Measurements from ENCODE around the gene TANC1. TPM values are rescaled to one million over a fixed set of nuclear protein-coding genes. Genes with fewer than 3 reads are reported as not detected.

The TANC1 gene
- total RNA-seq, 6 donors from 2014 or later: 41.6 to 101 (median 75.5) TPM

DNA sequence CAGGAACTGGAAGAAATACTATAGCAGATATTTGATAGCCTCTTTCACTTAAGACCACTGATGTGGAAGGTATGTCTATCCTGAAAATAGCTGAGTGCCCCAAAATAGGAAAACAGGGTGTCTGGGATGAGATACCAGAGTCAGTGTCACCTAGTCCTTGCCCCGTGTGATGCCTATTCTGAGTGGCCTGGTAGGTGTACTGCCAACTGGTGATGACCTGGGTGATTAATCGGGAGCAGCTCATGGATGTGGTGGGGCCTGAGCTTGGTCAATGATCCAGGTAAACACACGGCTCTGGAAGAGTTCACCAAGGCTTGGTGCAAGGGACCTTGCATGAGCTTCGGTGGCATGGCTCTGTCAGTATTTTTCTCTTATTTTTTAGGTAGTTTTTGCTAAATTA, 95.2 kb downstream of the TANC1 start:
- 88 to 94% methylated on average over 4 of the region's 4 CpGs for WGBS, 2 donors

DNA sequence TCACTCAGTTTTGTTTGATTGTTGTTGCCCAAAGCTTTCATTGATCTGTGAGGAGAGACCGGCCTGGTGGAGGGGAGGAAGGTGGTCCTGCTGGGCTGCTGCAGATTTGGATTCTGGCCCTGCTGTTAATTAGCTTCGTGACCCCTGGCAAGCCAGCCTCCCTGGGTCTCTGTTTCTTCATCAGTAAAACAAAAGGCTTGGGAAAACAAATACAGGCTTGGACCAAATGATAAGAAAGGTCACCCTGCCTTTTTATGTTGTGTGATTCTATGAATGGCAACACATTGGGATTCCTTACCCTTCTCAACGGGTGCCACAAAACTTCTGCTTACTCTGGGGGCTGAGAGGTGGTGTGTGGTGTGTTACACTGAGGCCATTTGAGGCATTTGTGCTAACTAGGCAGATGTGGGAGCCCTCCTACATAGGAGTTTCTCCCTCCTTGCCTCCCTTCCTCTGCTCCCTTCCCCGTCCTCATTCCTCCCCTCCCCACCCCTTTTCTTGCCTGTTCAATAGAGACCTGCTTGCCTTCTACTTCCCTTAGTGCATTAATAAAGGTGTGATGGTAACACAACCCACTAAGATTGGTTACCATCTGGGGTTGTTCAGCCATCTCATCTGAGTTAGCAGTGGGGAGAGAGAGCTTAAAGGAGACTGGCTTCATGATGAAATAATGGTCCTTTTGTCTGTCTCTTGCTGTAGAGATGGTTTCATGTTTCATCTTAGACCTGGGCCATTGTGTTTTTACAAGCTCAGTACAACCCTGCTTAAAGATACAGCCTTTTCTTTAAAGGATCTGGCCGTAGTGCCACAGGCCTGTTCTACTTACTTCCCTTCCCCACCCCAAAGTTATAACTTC, 96.2 kb downstream of the TANC1 start:
- DNase-seq: no peak
- TF ChIP-seq, protein P1, sequence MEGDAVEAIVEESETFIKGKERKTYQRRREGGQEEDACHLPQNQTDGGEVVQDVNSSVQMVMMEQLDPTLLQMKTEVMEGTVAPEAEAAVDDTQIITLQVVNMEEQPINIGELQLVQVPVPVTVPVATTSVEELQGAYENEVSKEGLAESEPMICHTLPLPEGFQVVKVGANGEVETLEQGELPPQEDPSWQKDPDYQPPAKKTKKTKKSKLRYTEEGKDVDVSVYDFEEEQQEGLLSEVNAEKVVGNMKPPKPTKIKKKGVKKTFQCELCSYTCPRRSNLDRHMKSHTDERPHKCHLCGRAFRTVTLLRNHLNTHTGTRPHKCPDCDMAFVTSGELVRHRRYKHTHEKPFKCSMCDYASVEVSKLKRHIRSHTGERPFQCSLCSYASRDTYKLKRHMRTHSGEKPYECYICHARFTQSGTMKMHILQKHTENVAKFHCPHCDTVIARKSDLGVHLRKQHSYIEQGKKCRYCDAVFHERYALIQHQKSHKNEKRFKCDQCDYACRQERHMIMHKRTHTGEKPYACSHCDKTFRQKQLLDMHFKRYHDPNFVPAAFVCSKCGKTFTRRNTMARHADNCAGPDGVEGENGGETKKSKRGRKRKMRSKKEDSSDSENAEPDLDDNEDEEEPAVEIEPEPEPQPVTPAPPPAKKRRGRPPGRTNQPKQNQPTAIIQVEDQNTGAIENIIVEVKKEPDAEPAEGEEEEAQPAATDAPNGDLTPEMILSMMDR (IDR thresholded peaks at IDR 0.05): no peak
- TF ChIP-seq POLR2A (IDR thresholded peaks at IDR 0.05) (no peak), POLR2AphosphoS5 (IDR thresholded peaks at IDR 0.05) (no peak), EP300 (IDR thresholded peaks at IDR 0.05) (no peak)
- no peak overlapping the region for H3K4me3 ChIP-seq
- no peaks in the 10 kb centered on the region for H3K27me3 ChIP-seq
- ATAC-seq (ENCODE audit: low FRiP score in 2 of 2): no peak
- H3K4me1 ChIP-seq: peaks cover 9 to 41% (median 23%) of the 10 kb centered on the region in 4 donors
- peaks cover 0 to 8% (median 0%) of the 10 kb centered on the region in 4 donors for H3K36me3 ChIP-seq
- no peaks in the 10 kb centered on the region for H3K9me3 ChIP-seq
- peak overlapping the region in 2 of 4 donors; percentile 35 to 37 for H3K27ac ChIP-seq
- 48 to 54% methylated on average over 5 of the region's 5 CpGs for WGBS, 2 donors

More for the DNA sequence above, 95.2 kb downstream of the TANC1 start:
- DNase-seq: no peak
- no peak overlapping the region for H3K4me3 ChIP-seq
- H3K27ac ChIP-seq: no peak overlapping the region
- no peaks in the 10 kb centered on the region for H3K27me3 ChIP-seq
- peaks cover 0 to 8% (median 0%) of the 10 kb centered on the region in 4 donors for H3K36me3 ChIP-seq
- peaks cover 4 to 39% (median 21%) of the 10 kb centered on the region in 4 donors for H3K4me1 ChIP-seq
- TF ChIP-seq, protein P1 (IDR thresholded peaks at IDR 0.05): no peak
- TF ChIP-seq POLR2A (IDR thresholded peaks at IDR 0.05): no peak
- no peak for TF ChIP-seq EP300 (IDR thresholded peaks at IDR 0.05)
- no peak for TF ChIP-seq POLR2AphosphoS5 (IDR thresholded peaks at IDR 0.05)
- H3K9me3 ChIP-seq: no peaks in the 10 kb centered on the region
- no peak for ATAC-seq (ENCODE audit: low FRiP score in 2 of 2)

GRCh38 chr2:159065313-159065712, 96.9 kb downstream of the TANC1 start:
- no peak overlapping the region for H3K27ac ChIP-seq
- H3K27me3 ChIP-seq: no peaks in the 10 kb centered on the region
- H3K36me3 ChIP-seq: peaks cover 0 to 8% (median 0%) of the 10 kb centered on the region in 4 donors
- no peaks in the 10 kb centered on the region for H3K9me3 ChIP-seq
- 61 to 73% methylated on average over 1 of the region's 1 CpG for WGBS, 2 donors
- H3K4me3 ChIP-seq: no peak overlapping the region
- no peak for TF ChIP-seq POLR2A (IDR thresholded peaks at IDR 0.05)
- TF ChIP-seq, protein P1 (IDR thresholded peaks at IDR 0.05): no peak
- TF ChIP-seq EP300 (IDR thresholded peaks at IDR 0.05): no peak
- TF ChIP-seq POLR2AphosphoS5 (IDR thresholded peaks at IDR 0.05): no peak
- H3K4me1 ChIP-seq: peaks cover 14 to 40% (median 23%) of the 10 kb centered on the region in 4 donors
- no peak for DNase-seq
- ATAC-seq (ENCODE audit: low FRiP score in 2 of 2): no peak

GRCh38 chr2:159065891-159066290, 97.5 kb downstream of the TANC1 start:
- WGBS, 2 donors: 90% methylated on average over 4 of the region's 4 CpGs
- TF ChIP-seq POLR2AphosphoS5 (IDR thresholded peaks at IDR 0.05) (no peak), POLR2A (IDR thresholded peaks at IDR 0.05) (no peak), EP300 (IDR thresholded peaks at IDR 0.05) (no peak)
- TF ChIP-seq, protein P1 (IDR thresholded peaks at IDR 0.05): no peak
- DNase-seq (no peak), ATAC-seq (ENCODE audit: low FRiP score in 2 of 2) (no peak)
- Histone ChIP-seq H3K4me1 (peaks cover 14 to 34% (median 20%) of the 10 kb centered on the region in 4 donors), H3K36me3 (peaks cover 0 to 8% (median 0%) of the 10 kb centered on the region in 4 donors), H3K27ac (no peak overlapping the region), H3K9me3 (no peaks in the 10 kb centered on the region), H3K4me3 (no peak overlapping the region), H3K27me3 (no peaks in the 10 kb centered on the region)
